H1 (cell line): ENCODE measurements around the gene CFAP97. TPM values are rescaled to one million over a fixed set of nuclear protein-coding genes. Genes with fewer than 3 reads are reported as not detected.
A peak's percentile ranks its signal among the peaks of the same experiment; 100 is the strongest.

Experiments
- CTCF ChIA-PET: fragments of 300-600 bp; sonication (Branson Sonifier 250); formaldehyde crosslinking; loops from one replicate; lab custom pipeline; 2021; ENCODE audit not compliant: partially characterized antibody; lab: Charles Lee
- POLR2A ChIA-PET: fragments of 300-600 bp; sonication (Branson Sonifier 250); formaldehyde crosslinking; loops from one replicate; lab custom pipeline; 2021; ENCODE audit warnings: inconsistent platforms; ENCODE audit not compliant: partially characterized antibody; lab: Charles Lee
- DNase-seq, 2 experiments: peaks; one replicate each; pipeline versions ENCODE4 v3.0.0 to v3.0.0-alpha.2; 2010 to 2022; ENCODE audit warnings: low spot score in 2 of 2, low read depth in 1 of 2, mixed read lengths in 1 of 2
- FAIRE-seq: peaks from 2 replicates; lab custom pipeline; 2011; peaks lifted over from hg19 to GRCh38; lab: Jason Lieb, UNC
- H2AFZ ChIP-seq: 2 replicates; pipeline ENCODE4 v1.8.1; 2012; ENCODE audit warnings: low read length, inconsistent platforms
- H2AK5ac ChIP-seq: 2 replicates; pipeline ENCODE4 v1.6.1; 2013; ENCODE audit warnings: low read depth, low read length
- H2BK120ac ChIP-seq: replicated peaks from 2 replicates; pipeline ENCODE3; 2013; ENCODE audit warnings: low read depth, low read length, inconsistent platforms
- H2BK12ac ChIP-seq: 2 replicates; pipeline ENCODE4 v1.6.1; 2013; ENCODE audit warnings: low read depth, low read length
- H2BK15ac ChIP-seq: 2 replicates; pipeline ENCODE4 v1.6.1; 2013; ENCODE audit warnings: low read length
- H2BK20ac ChIP-seq: 2 replicates; pipeline ENCODE4 v1.6.1; 2013; ENCODE audit warnings: low read length
- H2BK5ac ChIP-seq: 2 replicates; pipeline ENCODE4 v1.6.1; 2013; ENCODE audit warnings: low read depth, low read length
- H3K14ac ChIP-seq: 2 replicates; pipeline ENCODE4 v1.6.1; 2013; ENCODE audit warnings: inconsistent platforms; ENCODE audit not compliant: insufficient read length
- H3K18ac ChIP-seq: 2 replicates; pipeline ENCODE4 v1.6.1; 2013; ENCODE audit warnings: low read length; ENCODE audit errors: extremely low read depth
- H3K23ac ChIP-seq: 2 replicates; pipeline ENCODE4 v1.6.1; 2013; ENCODE audit warnings: inconsistent platforms; ENCODE audit not compliant: insufficient read length
- H3K23me2 ChIP-seq: 2 replicates; pipeline ENCODE4 v1.6.1; 2013; ENCODE audit warnings: low read depth, low read length
- H3K27ac ChIP-seq: 2 replicates; pipeline ENCODE4 v1.6.1; 2011; ENCODE audit warnings: low read depth, low read length, inconsistent platforms
- H3K27me3 ChIP-seq, 4 experiments: replicated peaks in 1 of 4; 1 replicate in 1 of 4; 2 replicates in 3 of 4; pipeline versions ENCODE4 v1.6.1 to v1.8.1; 2011 to 2013; ENCODE audit warnings: low read length in 3 of 4, mild to moderate bottlenecking in 3 of 4, inconsistent platforms in 2 of 4, mixed read lengths in 2 of 4, moderate library complexity in 1 of 4; ENCODE audit not compliant: control insufficient read depth in 3 of 4, insufficient read depth in 3 of 4; ENCODE audit errors: extremely low read depth in 1 of 4
- H3K36me3 ChIP-seq, 4 experiments: 2 replicates each; pipeline versions ENCODE4 v1.6.1 to v1.8.1; 2011 to 2013; ENCODE audit warnings: mild to moderate bottlenecking in 4 of 4, low read length in 3 of 4, moderate library complexity in 2 of 4, control low read depth in 1 of 4, inconsistent platforms in 1 of 4; ENCODE audit not compliant: insufficient read depth in 4 of 4, control insufficient read depth in 2 of 4
- H3K4ac ChIP-seq: replicated peaks from 2 replicates; pipeline ENCODE3; 2013; ENCODE audit warnings: low read length, low read depth, mixed read lengths, inconsistent platforms; ENCODE audit not compliant: insufficient read length
- H3K4me1 ChIP-seq, 4 experiments: replicated peaks in 1 of 4; 1 replicate in 1 of 4; 2 replicates in 3 of 4; pipeline versions ENCODE4 v1.6.1 to v1.8.1; 2011 to 2013; ENCODE audit warnings: low read length in 3 of 4, inconsistent platforms in 2 of 4, mixed read lengths in 1 of 4; ENCODE audit not compliant: insufficient read depth in 4 of 4, control insufficient read depth in 3 of 4
- H3K4me2 ChIP-seq, 2 experiments: 2 replicates each; pipeline versions ENCODE4 v1.6.1 to v1.8.1; 2011 to 2013; ENCODE audit warnings: low read depth in 2 of 2, low read length in 2 of 2, control low read depth in 1 of 2, inconsistent platforms in 1 of 2, mild to moderate bottlenecking in 1 of 2; ENCODE audit not compliant: insufficient read depth in 1 of 2
- H3K4me3 ChIP-seq, 4 experiments: fragments of 200-600, 300-600 bp in 1 of 4; sonication (generic), shearing (Covaris generic), sonication (Bioruptor Twin) in 1 of 4; 2 replicates each; pipeline versions ENCODE4 v1.5.1 to v1.8.1; 2011 to 2016; ENCODE audit warnings: low read length in 4 of 4, low read depth in 3 of 4, control low read depth in 2 of 4, inconsistent platforms in 2 of 4, mild to moderate bottlenecking in 2 of 4, mixed read lengths in 1 of 4, moderate library complexity in 1 of 4; ENCODE audit not compliant: insufficient read depth in 2 of 4; ENCODE audit errors: extremely low read depth in 1 of 4
- H3K56ac ChIP-seq: replicated peaks from 2 replicates; pipeline ENCODE3; 2013; ENCODE audit warnings: low read depth, mild to moderate bottlenecking, mixed read lengths, low read length, inconsistent platforms; ENCODE audit not compliant: insufficient read length
- H3K79me1 ChIP-seq: 2 replicates; pipeline ENCODE4 v1.6.1; 2013; ENCODE audit warnings: low read depth, low read length, control low read depth
- H3K79me2 ChIP-seq, 2 experiments: 2 replicates each; pipeline versions ENCODE4 v1.6.1 to v1.8.1; 2012 to 2013; ENCODE audit warnings: low read length in 2 of 2, mild to moderate bottlenecking in 2 of 2, inconsistent platforms in 1 of 2; ENCODE audit not compliant: insufficient read depth in 2 of 2, control insufficient read depth in 1 of 2
- H3K9ac ChIP-seq, 4 experiments: replicated peaks in 1 of 4; 1 replicate in 1 of 4; 2 replicates in 3 of 4; pipeline versions ENCODE4 v1.6.1 to v1.8.1; 2011 to 2013; ENCODE audit warnings: low read depth in 3 of 4, low read length in 3 of 4, control low read depth in 2 of 4, mild to moderate bottlenecking in 2 of 4, moderate library complexity in 2 of 4, inconsistent platforms in 1 of 4; ENCODE audit errors: extremely low read depth in 1 of 4
- H3K9me3 ChIP-seq, 2 experiments: 2 replicates each; pipeline versions ENCODE4 v1.6.1 to v1.8.1; 2012 to 2013; ENCODE audit warnings: mild to moderate bottlenecking in 2 of 2, moderate library complexity in 2 of 2, control low read depth in 1 of 2, inconsistent platforms in 1 of 2, low read depth in 1 of 2, low read length in 1 of 2, mixed read lengths in 1 of 2; ENCODE audit not compliant: insufficient read depth in 2 of 2
- H4K20me1 ChIP-seq, 2 experiments: replicated peaks in 1 of 2; 2 replicates each; pipeline versions ENCODE3 to v1.8.1; 2011 to 2013; ENCODE audit warnings: inconsistent platforms in 2 of 2, low read length in 2 of 2, mild to moderate bottlenecking in 1 of 2; ENCODE audit not compliant: insufficient read depth in 2 of 2, control insufficient read depth in 1 of 2
- H4K5ac ChIP-seq: 2 replicates; pipeline ENCODE4 v1.6.1; 2013; ENCODE audit warnings: low read length, low read depth, mixed read lengths, inconsistent platforms; ENCODE audit not compliant: insufficient read length
- H4K8ac ChIP-seq: 2 replicates; pipeline ENCODE4 v1.8.0; 2013; ENCODE audit warnings: mild to moderate bottlenecking, moderate library complexity, low read length, inconsistent platforms; ENCODE audit not compliant: insufficient read depth; ENCODE audit errors: extremely low read depth
- H4K91ac ChIP-seq: replicated peaks from 2 replicates; pipeline ENCODE3; 2013; ENCODE audit warnings: low read length, mixed read lengths, inconsistent platforms; ENCODE audit not compliant: insufficient read length
- CBX5 ChIP-seq: fragments of 300-800, 300-1000 bp; sonication (generic); IDR thresholded peaks from 2 replicates; pipeline ENCODE4 v1.7.1; 2016; ENCODE audit warnings: antibody characterized with exemption, low read length, low read depth
- CBX8 ChIP-seq: fragments of 300-800, 300-1000 bp; sonication (generic); IDR thresholded peaks from 2 replicates; pipeline ENCODE4 v1.7.1; 2016; ENCODE audit warnings: low read depth, low read length, borderline replicate concordance
- CHD1 ChIP-seq: IDR thresholded peaks from 2 replicates; pipeline ENCODE4 v1.6.1; 2012; ENCODE audit warnings: low read depth, low read length, improper control_type of control experiment
- CTBP2 ChIP-seq: IDR thresholded peaks from 2 replicates; pipeline ENCODE4 v1.7.0; 2011; ENCODE audit warnings: borderline replicate concordance, mild to moderate bottlenecking, moderate library complexity, mixed read lengths, low read length; ENCODE audit not compliant: insufficient read depth, insufficient read length
- EZH2 ChIP-seq: fragments of 200-600 bp; sonication (generic); IDR thresholded peaks from 2 replicates; pipeline ENCODE4 v1.7.1; 2012; ENCODE audit warnings: low read depth, mild to moderate bottlenecking, moderate library complexity, low read length, inconsistent platforms; ENCODE audit not compliant: severe bottlenecking
- NANOG ChIP-seq: IDR thresholded peaks from 2 replicates; pipeline ENCODE4 v1.6.1; 2011; ENCODE audit warnings: low read length, low read depth, mild to moderate bottlenecking, inconsistent platforms; ENCODE audit not compliant: insufficient read depth, poor library complexity, severe bottlenecking
- RFX5 ChIP-seq: IDR thresholded peaks from 2 replicates; pipeline ENCODE4 v1.6.1; 2011; ENCODE audit warnings: low read depth, low read length, improper control_type of control experiment, borderline replicate concordance
- WGBS, 2 experiments: shearing (Covaris generic) in 1 of 2; methylation state at CpG; one replicate each; pipeline versions ENCODE4 v1.1.6 to v1.1.7; 2013 to 2015; ENCODE audit warnings: low lambda C conversion rate in 2 of 2, mixed read lengths in 2 of 2, inconsistent platforms in 1 of 2, low coverage in 1 of 2, missing lambda C conversion rate in 1 of 2; ENCODE audit not compliant: insufficient replicate concordance in 2 of 2, insufficient coverage in 1 of 2, insufficient read length in 1 of 2; ENCODE audit errors: extremely low coverage in 1 of 2, missing lambda C conversion rate in 1 of 2; 5-methylcytosine and 5-hydroxymethylcytosine counted together
- polyA plus RNA-seq, 7 experiments: library from polyadenylated mRNA; depleted of rRNA in 3 of 7; stranded (reverse) in 5 of 7; unstranded in 2 of 7; fragments of >200 nt in 5 of 7; fragments of 200-250 nt in 2 of 7; gene quantifications; 1 replicate in 5 of 7; 2 replicates in 1 of 7; 4 replicates in 1 of 7; pipeline versions ENCODE4 v1.2.1 to v1.2.3, GENCODE V29; 2011 to 2013; ENCODE audit warnings: missing spikeins in 2 of 7, mixed read lengths in 2 of 7
- total RNA-seq: library from RNA; stranded (reverse); fragmentation: NEBNext Ultra II Directional; extraction: Animal tissue kit (Norgen Biotek cat#: 25700); gene quantifications from 2 replicates; pipeline ENCODE4 v1.2.1, GENCODE V29; 2021
- TF ChIP-seq, protein P1 (sequence below): IDR thresholded peaks from 2 replicates; pipeline ENCODE4 v1.6.1; 2012; ENCODE audit warnings: inconsistent platforms
- TF ChIP-seq, protein P2 (sequence below): IDR thresholded peaks from 2 replicates; pipeline ENCODE4 v1.6.1; 2011; ENCODE audit warnings: low read depth, mild to moderate bottlenecking, low read length; ENCODE audit not compliant: insufficient read depth
- TF ChIP-seq, protein P3 (sequence below): IDR thresholded peaks from 2 replicates; pipeline ENCODE4 v1.6.1; 2011; ENCODE audit warnings: low read length, improper control_type of control experiment

Gene CFAP97
- total and polyA plus RNA-seq, 2 of the 8 experiments (the other 6 are each of a cell fraction or from before 2014, with no cell fraction given) = 9.2 to 40.4 TPM

DNA sequence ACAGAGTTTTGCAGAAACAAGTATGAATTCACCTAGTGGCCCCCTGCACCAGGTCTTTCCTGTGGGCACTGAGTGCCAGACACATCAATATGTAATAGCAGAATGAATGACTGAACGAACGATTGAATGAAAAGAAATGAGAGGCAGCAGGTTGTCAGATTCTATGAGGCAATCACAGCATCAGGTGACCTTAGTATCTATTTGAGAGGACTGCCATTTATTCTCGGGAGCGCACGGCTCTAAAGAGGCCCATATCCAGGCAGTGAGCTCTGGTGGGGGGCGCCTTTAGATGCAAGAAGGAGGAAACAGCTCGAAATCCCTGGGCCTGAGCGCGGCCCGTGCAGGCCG, 61.3 kb downstream of the CFAP97 start:
- H3K23me2 ChIP-seq = peaks cover 13% of the 10 kb centered on the region; the same call in 1 of the 2 replicates
- no peak overlapping the region for H2BK15ac ChIP-seq
- H3K9ac ChIP-seq = peak overlapping the region in 2 of 4 experiments; percentile 35 to 44; a peak in 3 of 7 replicates
- ChIA-PET POLR2A (interaction anchor here (0.6 to 2.4 kb wide), 25 partner anchors 8 to 332 kb away, joined by 3 to 13 read pairs (median 3); partner anchors contain the start of genes ANKRD37, HELT and SNX25), CTCF (interaction anchor here (0.6 to 11.4 kb wide), 14 partner anchors 8 to 283 kb away, joined by 3 to 167 read pairs (median 5); partner anchors contain the start of gene UFSP2)
- H3K4me1 ChIP-seq = peaks cover 0 to 9% (median 6%) of the 10 kb centered on the region in 4 experiments; a peak in 5 of 7 replicates
- H3K27me3 ChIP-seq = no peaks in the 10 kb centered on the region; a peak in 1 of 7 replicates
- H2BK5ac ChIP-seq = no peak overlapping the region
- H4K5ac ChIP-seq = no peak overlapping the region
- no peak overlapping the region for H3K27ac ChIP-seq
- no peak overlapping the region for H3K23ac ChIP-seq
- H2BK20ac ChIP-seq = no peak overlapping the region
- FAIRE-seq (no peak), DNase-seq (no peak)
- H3K18ac ChIP-seq = peak overlapping the region; percentile 16; the same call in 1 of the 2 replicates
- H4K8ac ChIP-seq = peak overlapping the region; percentile 96
- H3K9me3 ChIP-seq = no peaks in the 10 kb centered on the region
- H3K4ac ChIP-seq = no peak overlapping the region
- peaks cover 2% of the 10 kb centered on the region; the same call in 1 of the 2 replicates for H3K79me1 ChIP-seq
- 0 out of 2 replicates have a peak overlapping the region, but pooled peaks have one; percentile 71 for H2BK12ac ChIP-seq
- H4K91ac ChIP-seq = no peak overlapping the region
- H3K4me3 ChIP-seq = peak overlapping the region; percentile 75 to 99 (median 80)
- H3K4me2 ChIP-seq = peak overlapping the region; percentile 93 to 99
- peaks cover 0 to 28% (median 3%) of the 10 kb centered on the region in 4 experiments; a peak in 2 of 8 replicates for H3K36me3 ChIP-seq
- peaks cover 7 to 9% of the 10 kb centered on the region in 2 experiments for H4K20me1 ChIP-seq
- H2AK5ac ChIP-seq = no peak overlapping the region
- no peak overlapping the region for H3K14ac ChIP-seq
- H3K56ac ChIP-seq = no peak overlapping the region
- peak overlapping the region; percentile 73; the same call in 1 of the 2 replicates for H2AFZ ChIP-seq
- no peak overlapping the region for H2BK120ac ChIP-seq
- 13% methylated on average over 11 of the region's 11 CpGs; no CpG with 5 or more reads in 1 of the 2 experiments for WGBS, 2 experiments
- H3K79me2 ChIP-seq = peaks cover 0 to 16% of the 10 kb centered on the region in 2 experiments; a peak in 3 of 4 replicates
- TF ChIP-seq, protein P1, sequence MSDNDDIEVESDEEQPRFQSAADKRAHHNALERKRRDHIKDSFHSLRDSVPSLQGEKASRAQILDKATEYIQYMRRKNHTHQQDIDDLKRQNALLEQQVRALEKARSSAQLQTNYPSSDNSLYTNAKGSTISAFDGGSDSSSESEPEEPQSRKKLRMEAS = no peak
- TF ChIP-seq NANOG = no peak
- no peak for TF ChIP-seq CBX5
- TF ChIP-seq, protein P2, sequence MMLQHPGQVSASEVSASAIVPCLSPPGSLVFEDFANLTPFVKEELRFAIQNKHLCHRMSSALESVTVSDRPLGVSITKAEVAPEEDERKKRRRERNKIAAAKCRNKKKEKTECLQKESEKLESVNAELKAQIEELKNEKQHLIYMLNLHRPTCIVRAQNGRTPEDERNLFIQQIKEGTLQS = no peak
- TF ChIP-seq CTBP2 = no peak
- no peak for TF ChIP-seq EZH2
- no peak for TF ChIP-seq CHD1
- no peak for TF ChIP-seq CBX8
- TF ChIP-seq, protein P3, sequence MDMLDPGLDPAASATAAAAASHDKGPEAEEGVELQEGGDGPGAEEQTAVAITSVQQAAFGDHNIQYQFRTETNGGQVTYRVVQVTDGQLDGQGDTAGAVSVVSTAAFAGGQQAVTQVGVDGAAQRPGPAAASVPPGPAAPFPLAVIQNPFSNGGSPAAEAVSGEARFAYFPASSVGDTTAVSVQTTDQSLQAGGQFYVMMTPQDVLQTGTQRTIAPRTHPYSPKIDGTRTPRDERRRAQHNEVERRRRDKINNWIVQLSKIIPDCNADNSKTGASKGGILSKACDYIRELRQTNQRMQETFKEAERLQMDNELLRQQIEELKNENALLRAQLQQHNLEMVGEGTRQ = peak; percentile 28; the same call in 1 of the 2 replicates
- 0 out of 2 replicates have a peak, but pooled peaks have one; percentile 14 for TF ChIP-seq RFX5
